Ovary (tissue), 9 donors: ENCODE data around the gene KRT83. TPM values are rescaled to one million over a fixed set of nuclear protein-coding genes. Genes with fewer than 3 reads are reported as not detected.

Experiments used
- DNase-seq, 5 donors: peaks; one replicate each; pipeline ENCODE4 v3.0.0-alpha.2; 2019 to 2020
- H3K27ac ChIP-seq, 2 donors: fragments of 200-600 bp; one replicate each; pipeline versions ENCODE4 v1.5.1 to v1.8.0; 2019 to 2022
- H3K27me3 ChIP-seq: fragments of 200-600 bp; one replicate; pipeline ENCODE4 v1.8.0; 2022
- H3K36me3 ChIP-seq: fragments of 200-600 bp; sonication (generic); one replicate; pipeline ENCODE4 v1.5.1; 2019
- H3K4me1 ChIP-seq: one replicate; pipeline ENCODE4 v1.8.1; 2013; ENCODE audit warnings: mild to moderate bottlenecking, moderate library complexity; ENCODE audit not compliant: insufficient read depth
- H3K4me3 ChIP-seq: fragments of 200-600 bp; sonication (generic); one replicate; pipeline ENCODE4 v1.5.1; 2017
- H3K9me3 ChIP-seq, 2 donors: fragments of 200-600 bp in 1 of 2; sonication (generic) in 1 of 2; one replicate each; pipeline versions ENCODE4 v1.5.1 to v1.8.1; 2013 to 2019; ENCODE audit warnings: mild to moderate bottlenecking in 1 of 2, moderate library complexity in 1 of 2
- EP300 ChIP-seq: sonication (generic); formaldehyde crosslinking; IDR thresholded peaks from one replicate; pipeline ENCODE4 v1.6.1; 2017; ENCODE audit warnings: antibody characterized with exemption
- POLR2A ChIP-seq: fragments of 450-650 bp; IDR thresholded peaks from one replicate; pipeline ENCODE4 v1.6.1; 2017; ENCODE audit warnings: antibody characterized with exemption, mild to moderate bottlenecking, moderate library complexity
- WGBS, 3 donors: extraction: QIAGEN DNeasy Blood & Tissue Kit in 1 of 3; methylation state at CpG; one replicate each; pipeline versions ENCODE4 v1.1.5 to v1.1.7; 2013 to 2017; 5-methylcytosine and 5-hydroxymethylcytosine counted together
- intact Hi-C, 4 donors: fragments of 100-400 bp; cut with DNase I; formaldehyde crosslinking; loops; one replicate each; pipeline versions ENCODE4 v1.11.0 to v1.15.1; 2022 to 2023
- polyA plus RNA-seq, 2 donors: library from polyadenylated mRNA; stranded (reverse); fragments of 200-250 nt in 1 of 2; fragments of 350-450 nt in 1 of 2; fragmentation: Illumina TruSeq in 1 of 2; extraction: RNeasy Lipid Tissue Mini Kit (QIAGEN cat#74804) in 1 of 2; gene quantifications; one replicate each; pipeline ENCODE4 v1.2.3, GENCODE V29; 2013 to 2014
- total RNA-seq, 7 donors: library from RNA; depleted of rRNA in 2 of 7; stranded (reverse); fragments of >200 nt in 2 of 7; fragmentation: NEBNext Ultra II Directional in 3 of 7; extraction: Animal tissue kit (Norgen Biotek cat#: 25700) in 3 of 7; gene quantifications; one replicate each; pipeline versions ENCODE4 v1.1.0 to v1.2.4, GENCODE V29; 2016 to 2023
- TF ChIP-seq, protein P1 (sequence below), 3 donors: fragments of 450-650 bp in 2 of 3; fragments of 200-600 bp in 1 of 3; IDR thresholded peaks; one replicate each; pipeline versions ENCODE4 v1.5.1 to v1.8.0; 2016 to 2022; ENCODE audit warnings: antibody characterized with exemption in 3 of 3, mild to moderate bottlenecking in 1 of 3
- donor health status: DM: no; HTN: no; CAD: no; lungs with moderate emphysema.
- donor health status: DM: no; HTN: no; CAD: no.
- donor health status: Bipolar disorder and iron deficiency.
- donor health status: DM: yes; HTN: yes; CAD: no.
- donor health status: DM: no; HTN: no; CAD: no.
- donor health status: DM: yes; HTN: yes; CAD: no.

KRT83 gene
- total and polyA plus RNA-seq, 9 donors, result not detected

DNA sequence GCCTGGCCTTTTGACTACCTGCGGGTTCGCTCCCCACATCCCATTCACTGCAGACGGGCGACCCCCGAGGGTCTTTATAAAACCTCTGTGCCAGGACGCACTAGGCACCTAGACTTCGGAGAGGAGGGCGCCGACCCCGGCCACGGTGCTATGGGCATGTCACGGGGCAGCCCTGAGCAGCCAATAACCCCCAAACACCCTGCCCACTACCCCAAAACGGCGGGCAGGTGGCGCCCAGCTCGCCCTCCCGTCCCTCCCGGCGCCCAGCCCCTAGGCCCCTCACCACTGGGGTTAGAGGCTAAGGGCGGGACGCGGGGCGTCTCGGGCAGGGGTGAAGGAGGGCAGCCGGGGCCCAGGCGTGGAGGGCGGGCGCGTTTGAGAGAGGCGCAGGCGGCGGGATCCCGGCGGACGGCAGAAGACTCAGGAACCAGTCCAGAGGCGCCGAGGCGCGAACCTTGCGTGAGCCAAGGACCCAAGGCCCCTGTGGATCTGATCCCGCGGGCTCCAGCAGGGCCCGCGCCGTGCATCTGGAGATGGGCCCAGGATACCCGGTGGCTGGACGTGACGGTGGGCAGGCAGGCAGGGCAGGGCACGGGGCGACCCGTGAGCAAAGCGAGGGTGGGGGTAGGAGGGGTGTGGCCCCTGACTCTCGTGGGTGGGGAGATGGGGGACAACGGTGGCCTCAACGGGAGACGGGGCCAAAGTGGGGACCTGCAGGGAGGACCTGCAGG is 35.0 kb upstream of the KRT83 start:
- no peak for DNase-seq
- H3K4me3 ChIP-seq, result no peak overlapping the region
- no peaks in the 10 kb centered on the region for H3K9me3 ChIP-seq
- WGBS, 3 donors, result 91 to 93% (median 93%) methylated on average over 56 of the region's 56 CpGs
- intact Hi-C loops, result no loop called here
- H3K27ac ChIP-seq, result no peak overlapping the region
- no peaks in the 10 kb centered on the region for H3K36me3 ChIP-seq
- no peaks in the 10 kb centered on the region for H3K27me3 ChIP-seq
- H3K4me1 ChIP-seq, result no peaks in the 10 kb centered on the region
- TF ChIP-seq POLR2A, result no peak
- TF ChIP-seq, protein P1, sequence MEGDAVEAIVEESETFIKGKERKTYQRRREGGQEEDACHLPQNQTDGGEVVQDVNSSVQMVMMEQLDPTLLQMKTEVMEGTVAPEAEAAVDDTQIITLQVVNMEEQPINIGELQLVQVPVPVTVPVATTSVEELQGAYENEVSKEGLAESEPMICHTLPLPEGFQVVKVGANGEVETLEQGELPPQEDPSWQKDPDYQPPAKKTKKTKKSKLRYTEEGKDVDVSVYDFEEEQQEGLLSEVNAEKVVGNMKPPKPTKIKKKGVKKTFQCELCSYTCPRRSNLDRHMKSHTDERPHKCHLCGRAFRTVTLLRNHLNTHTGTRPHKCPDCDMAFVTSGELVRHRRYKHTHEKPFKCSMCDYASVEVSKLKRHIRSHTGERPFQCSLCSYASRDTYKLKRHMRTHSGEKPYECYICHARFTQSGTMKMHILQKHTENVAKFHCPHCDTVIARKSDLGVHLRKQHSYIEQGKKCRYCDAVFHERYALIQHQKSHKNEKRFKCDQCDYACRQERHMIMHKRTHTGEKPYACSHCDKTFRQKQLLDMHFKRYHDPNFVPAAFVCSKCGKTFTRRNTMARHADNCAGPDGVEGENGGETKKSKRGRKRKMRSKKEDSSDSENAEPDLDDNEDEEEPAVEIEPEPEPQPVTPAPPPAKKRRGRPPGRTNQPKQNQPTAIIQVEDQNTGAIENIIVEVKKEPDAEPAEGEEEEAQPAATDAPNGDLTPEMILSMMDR (IDR thresholded peaks at IDR 0.05), result no peak
- TF ChIP-seq EP300, result no peak

DNA sequence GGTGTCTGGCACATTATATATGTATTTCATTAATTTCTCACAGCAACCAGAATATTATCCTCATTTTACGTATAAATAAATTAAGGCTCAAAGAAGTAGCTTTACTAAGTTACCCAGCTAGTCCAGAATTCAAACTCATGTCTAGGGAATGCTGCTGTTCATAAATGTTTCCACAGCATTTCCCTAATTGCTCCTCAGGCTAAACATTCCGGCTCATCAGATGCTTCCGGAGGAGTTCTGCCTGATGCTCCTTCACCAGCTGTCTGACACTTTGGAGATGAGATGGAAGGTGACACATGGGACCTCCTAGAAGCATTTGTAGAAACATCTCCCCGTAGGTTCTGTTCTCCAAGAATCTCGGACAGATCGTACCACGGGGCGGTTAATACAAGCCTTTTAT is 34.0 kb upstream of the KRT83 start:
- no peak for DNase-seq
- H3K9me3 ChIP-seq, result no peaks in the 10 kb centered on the region
- H3K4me3 ChIP-seq, result no peak overlapping the region
- no peaks in the 10 kb centered on the region for H3K27me3 ChIP-seq
- intact Hi-C loops, result no loop called here
- no peaks in the 10 kb centered on the region for H3K36me3 ChIP-seq
- no peak for TF ChIP-seq POLR2A
- TF ChIP-seq, protein P1 (IDR thresholded peaks at IDR 0.05), result no peak
- TF ChIP-seq EP300, result no peak
- no peak overlapping the region for H3K27ac ChIP-seq
- no peaks in the 10 kb centered on the region for H3K4me1 ChIP-seq
- 82 to 90% (median 84%) methylated on average over 8 of the region's 8 CpGs for WGBS, 3 donors

DNA sequence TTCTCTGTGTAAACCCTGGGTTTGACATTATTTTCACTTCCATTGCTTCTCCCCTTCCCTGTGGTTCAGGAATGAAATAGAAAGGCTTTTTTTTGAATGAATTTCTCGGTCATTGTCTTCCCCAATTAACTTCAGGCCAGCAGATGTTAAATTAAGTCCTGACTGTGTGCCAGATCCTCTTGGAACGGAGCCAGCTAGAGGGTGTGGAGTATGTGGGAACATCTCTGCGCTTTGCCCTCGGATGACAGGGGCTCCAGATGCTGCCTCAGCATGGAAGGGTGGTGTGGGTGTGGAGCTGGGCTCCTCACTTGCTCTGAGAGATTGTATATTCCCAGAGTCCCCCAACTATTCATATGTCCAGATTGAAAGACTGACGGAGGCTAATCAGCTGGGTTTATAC is 33.0 kb upstream of the KRT83 start:
- intact Hi-C loops, result no loop called here
- TF ChIP-seq POLR2A (no peak), EP300 (no peak)
- TF ChIP-seq, protein P1 (IDR thresholded peaks at IDR 0.05), result no peak
- H3K9me3 ChIP-seq, result no peaks in the 10 kb centered on the region
- no peaks in the 10 kb centered on the region for H3K36me3 ChIP-seq
- H3K4me3 ChIP-seq, result no peak overlapping the region
- no peaks in the 10 kb centered on the region for H3K4me1 ChIP-seq
- H3K27me3 ChIP-seq, result no peaks in the 10 kb centered on the region
- no peak for DNase-seq
- H3K27ac ChIP-seq, result no peak overlapping the region
- WGBS, 3 donors, result 13 to 22% (median 13%) methylated on average over 5 of the region's 5 CpGs

DNA sequence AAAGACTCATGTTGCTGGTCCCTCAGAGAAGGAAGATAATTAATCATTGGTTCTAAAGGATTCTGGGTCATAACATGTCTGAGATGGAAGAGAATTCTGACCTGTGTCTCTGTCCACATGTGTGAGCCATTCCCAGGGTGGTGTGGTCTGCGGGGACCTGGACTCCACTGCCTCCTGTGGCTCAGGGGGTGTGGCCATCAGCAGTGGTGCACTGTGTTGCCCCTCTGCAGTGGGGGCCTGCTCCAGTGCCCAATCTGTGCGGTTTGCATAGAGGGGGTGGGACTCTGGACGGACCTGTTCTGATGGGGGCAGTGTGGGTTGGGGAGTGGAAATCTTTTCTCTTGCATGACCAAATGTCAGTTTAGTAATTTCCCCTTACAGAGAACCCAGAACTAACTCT is 32.6 kb upstream of the KRT83 start:
- no peaks in the 10 kb centered on the region for H3K4me1 ChIP-seq
- no peak overlapping the region for H3K27ac ChIP-seq
- no peaks in the 10 kb centered on the region for H3K36me3 ChIP-seq
- H3K9me3 ChIP-seq, result no peaks in the 10 kb centered on the region
- intact Hi-C loops, result no loop called here
- H3K27me3 ChIP-seq, result no peaks in the 10 kb centered on the region
- TF ChIP-seq EP300, result no peak
- TF ChIP-seq, protein P1 (IDR thresholded peaks at IDR 0.05), result no peak
- no peak for TF ChIP-seq POLR2A
- no peak for DNase-seq
- H3K4me3 ChIP-seq, result no peak overlapping the region
- WGBS, 3 donors, result 61 to 78% (median 70%) methylated on average over 3 of the region's 3 CpGs
